ENCODE measurements around the gene COL5A3.

GRCh38 chr19:9931629-9932028 is 78.7 kb downstream of the COL5A3 start:
- no peak for TF ChIP-seq GATA2 (IDR thresholded peaks at IDR 0.05; ENCODE audit: low read depth, low read length)
- TF ChIP-seq GATA3 (IDR thresholded peaks at IDR 0.05; ENCODE audit: low read depth, low read length): no peak
